ENCODE data around the gene PCDHB10. TPM values are rescaled to one million over a fixed set of nuclear protein-coding genes. Genes with fewer than 3 reads are reported as not detected.
"Not testable (repeated sequence)": the region's sequence is repeated elsewhere in the genome, so short reads cannot be mapped to it uniquely, and the experiment has no call there.

Gene PCDHB10
- polyA plus RNA-seq, 3 donors: not detected

DNA sequence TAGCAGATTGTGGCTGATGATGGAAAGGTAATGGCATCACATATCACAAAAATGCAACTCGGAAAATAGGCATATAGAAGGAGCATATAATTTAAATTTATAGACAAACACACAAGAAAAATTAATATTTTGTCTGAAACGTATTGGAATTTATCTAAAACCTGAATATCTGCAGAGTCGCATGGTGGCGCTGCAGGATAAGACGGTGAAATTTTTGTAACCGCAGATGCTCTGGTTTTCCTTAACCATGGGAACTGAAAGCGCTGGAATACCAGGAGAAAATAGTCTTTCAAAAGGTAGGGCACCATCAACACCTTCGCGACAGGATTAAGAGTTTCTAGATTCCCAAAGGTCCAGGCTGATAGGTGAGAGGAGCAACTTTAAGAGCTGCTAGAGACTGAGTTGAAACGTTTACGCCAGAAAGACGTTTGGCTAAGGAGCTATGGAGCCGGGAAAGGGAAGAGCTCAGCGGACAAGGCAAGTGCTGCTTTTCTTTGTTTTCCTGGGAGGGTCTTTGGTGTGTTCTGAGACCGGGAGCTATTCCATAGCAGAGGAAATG, 42.0 kb downstream of the PCDHB10 start:
- Mint-ChIP-seq H3K4me3 (peak overlapping the region in 1 of 2 donors; percentile 62), H3K4me1 (no peaks in the 10 kb centered on the region), H3K27ac (peak overlapping the region in 1 of 7 donors; percentile 20), H3K9me3 (peaks cover 26 to 61% (median 45%) of the 10 kb centered on the region in 7 donors), H3K27me3 (ENCODE audit: low read depth in 3 of 3) (peaks cover 16 to 25% (median 22%) of the 10 kb centered on the region in 3 donors), H3K36me3 (peaks cover 3% of the 10 kb centered on the region in 2 donors)
- Histone ChIP-seq H3K4me2 (replicated peaks; ENCODE audit: extremely low read depth, low read length, poor library complexity, severe bottlenecking) (no peak overlapping the region), H3K27ac (ENCODE audit: low read depth in 1 of 2, low read length in 2 of 2) (no peak overlapping the region), H2AFZ (ENCODE audit: insufficient read depth, low read depth, low read length, poor library complexity, severe bottlenecking) (no peak overlapping the region), H3K9ac (ENCODE audit: insufficient read depth, low read length, poor library complexity, severe bottlenecking) (no peak overlapping the region), H3K4me3 (replicated peaks in 1 of 3; ENCODE audit: low read depth in 2 of 3, low read length in 3 of 3) (no peak overlapping the region), H3K9me3 (replicated peaks in 1 of 2; ENCODE audit: control insufficient read depth in 1 of 2, insufficient read depth in 1 of 2, low read length in 2 of 2) (peaks cover 33 to 53% of the 10 kb centered on the region in 2 donors), H3K79me2 (ENCODE audit: insufficient read depth, low read length) (no peaks in the 10 kb centered on the region), H4K20me1 (ENCODE audit: insufficient read depth, low read length) (no peaks in the 10 kb centered on the region), H3K27me3 (ENCODE audit: control insufficient read depth in 2 of 2, insufficient read depth in 2 of 2, low read length in 2 of 2) (peaks cover 5 to 24% of the 10 kb centered on the region in 2 donors), H3K36me3 (replicated peaks in 1 of 2; ENCODE audit: control insufficient read depth in 1 of 2, insufficient read depth in 2 of 2, low read length in 2 of 2) (no peaks in the 10 kb centered on the region), H3K4me1 (ENCODE audit: control insufficient read depth in 1 of 2, insufficient read depth in 2 of 2, low read length in 2 of 2) (no peaks in the 10 kb centered on the region)
- 7% methylated on average over 12 of the region's 15 CpGs for WGBS (ENCODE audit: insufficient coverage)
- no peak for TF ChIP-seq CTCF (IDR thresholded peaks at IDR 0.05)
- intact Hi-C loops (cut with micrococcal nuclease): no loop called here
- DNase-seq: no peak

- peaks cover 44 to 70% of the 10 kb centered on the region in 2 donors for H3K9me3 ChIP-seq (replicated peaks in 1 of 2; ENCODE audit: control insufficient read depth in 1 of 2, insufficient read depth in 1 of 2, low read length in 2 of 2)
- peaks cover 16 to 25% (median 24%) of the 10 kb centered on the region in 3 donors for H3K27me3 Mint-ChIP-seq (ENCODE audit: low read depth in 3 of 3)
- H3K9me3 Mint-ChIP-seq: peaks cover 27 to 75% (median 54%) of the 10 kb centered on the region in 7 donors
- H3K27ac Mint-ChIP-seq; intact Hi-C loops (cut with micrococcal nuclease); H3K9ac ChIP-seq (ENCODE audit: insufficient read depth, low read length, poor library complexity, severe bottlenecking); H4K20me1 ChIP-seq (ENCODE audit: insufficient read depth, low read length); H3K4me3 ChIP-seq (replicated peaks in 1 of 3; ENCODE audit: low read depth in 2 of 3, low read length in 3 of 3); DNase-seq; H3K4me2 ChIP-seq (replicated peaks; ENCODE audit: extremely low read depth, low read length, poor library complexity, severe bottlenecking); H3K27ac ChIP-seq (ENCODE audit: low read depth in 1 of 2, low read length in 2 of 2); H3K4me1 ChIP-seq (ENCODE audit: control insufficient read depth in 1 of 2, insufficient read depth in 2 of 2, low read length in 2 of 2); H3K36me3 ChIP-seq (replicated peaks in 1 of 2; ENCODE audit: control insufficient read depth in 1 of 2, insufficient read depth in 2 of 2, low read length in 2 of 2); H3K79me2 ChIP-seq (ENCODE audit: insufficient read depth, low read length); H2AFZ ChIP-seq (ENCODE audit: insufficient read depth, low read depth, low read length, poor library complexity, severe bottlenecking); H3K36me3 Mint-ChIP-seq; H3K4me1 Mint-ChIP-seq: not testable (repeated sequence)
- H3K27me3 ChIP-seq (ENCODE audit: control insufficient read depth in 2 of 2, insufficient read depth in 2 of 2, low read length in 2 of 2): peaks cover 8 to 34% of the 10 kb centered on the region in 2 donors
- WGBS (ENCODE audit: insufficient coverage): 34% methylated on average over 37 of the region's 40 CpGs
- H3K4me3 Mint-ChIP-seq: peak overlapping the region in 1 of 2 donors; percentile 46
These were observed 43.8 kb downstream of the PCDHB10 start for GRCh38 chr5:141235922-141236321.
